ENCODE results near the gene TMOD3.
"Not testable (repeated sequence)": the region's sequence is repeated elsewhere in the genome, so short reads cannot be mapped to it uniquely, and the experiment has no call there.

- not testable (repeated sequence) for TF ChIP-seq CTCF, POLR2A (IDR thresholded peaks at IDR 0.05)
Observed at GRCh38 chr15:51792474-51792873, 37.0 kb upstream of the TMOD3 start.

Data from body of pancreas (tissue), 4 donors.